VCaP (cell line): ENCODE results near the gene HPCAL4.

Experiments used
- H3K27ac ChIP-seq: fragments of 450-650 bp; 2 replicates; pipeline ENCODE4 v1.5.1; 2017
- TF ChIP-seq, protein P1 (sequence below): fragments of 450-650 bp; conservative IDR thresholded peaks from 2 replicates; pipeline ENCODE4 v1.5.1; 2017; ENCODE audit warnings: mild to moderate bottlenecking, moderate library complexity

Gene HPCAL4

DNA sequence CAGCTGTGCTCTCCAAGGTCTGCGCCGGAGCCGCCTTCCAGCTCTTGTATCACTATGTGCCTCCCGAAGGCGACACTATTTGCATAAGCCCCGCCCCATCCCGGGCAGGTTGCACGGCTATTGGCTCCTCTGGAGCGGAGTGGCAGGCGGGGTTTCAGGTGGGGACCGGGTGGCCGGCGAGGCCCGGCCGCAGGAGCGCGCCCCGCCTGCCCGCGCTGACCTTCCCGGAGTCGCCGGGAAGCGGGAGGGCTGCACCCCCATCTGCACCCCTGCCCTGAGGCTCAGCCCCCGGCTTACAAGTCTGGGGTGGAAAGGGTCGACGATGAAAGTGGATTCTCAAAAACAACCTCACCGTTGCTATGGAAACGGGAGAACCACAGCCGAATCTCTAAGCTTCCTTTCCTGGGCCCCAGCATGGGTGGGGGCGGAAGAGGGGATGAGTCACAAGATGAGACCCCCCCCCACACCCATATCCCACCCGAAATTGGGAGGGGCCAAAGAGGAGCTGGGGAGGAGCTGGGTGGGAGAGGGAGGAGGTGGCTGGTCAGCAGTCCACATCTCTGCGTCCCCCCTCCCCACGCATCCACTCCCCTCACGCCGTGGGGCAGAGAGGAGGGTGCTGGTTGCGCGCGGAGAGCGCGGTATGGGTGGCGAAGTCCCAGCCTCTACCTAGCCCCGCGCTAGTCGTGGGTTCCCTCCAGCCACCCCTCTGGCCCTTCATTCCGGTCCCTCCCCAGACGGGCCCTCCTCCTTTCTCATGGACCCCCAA lies at the start of gene HPCAL4:
Gene HPCAL4 (minus strand): TSS at position 51 of the 769 bp plus-strand sequence. CDS start 6,830 bp downstream, outside the sequence.
- peak within 1 kb of the TSS; percentile 23; the same call in 1 of the 2 replicates for H3K27ac ChIP-seq
- TF ChIP-seq, protein P1, sequence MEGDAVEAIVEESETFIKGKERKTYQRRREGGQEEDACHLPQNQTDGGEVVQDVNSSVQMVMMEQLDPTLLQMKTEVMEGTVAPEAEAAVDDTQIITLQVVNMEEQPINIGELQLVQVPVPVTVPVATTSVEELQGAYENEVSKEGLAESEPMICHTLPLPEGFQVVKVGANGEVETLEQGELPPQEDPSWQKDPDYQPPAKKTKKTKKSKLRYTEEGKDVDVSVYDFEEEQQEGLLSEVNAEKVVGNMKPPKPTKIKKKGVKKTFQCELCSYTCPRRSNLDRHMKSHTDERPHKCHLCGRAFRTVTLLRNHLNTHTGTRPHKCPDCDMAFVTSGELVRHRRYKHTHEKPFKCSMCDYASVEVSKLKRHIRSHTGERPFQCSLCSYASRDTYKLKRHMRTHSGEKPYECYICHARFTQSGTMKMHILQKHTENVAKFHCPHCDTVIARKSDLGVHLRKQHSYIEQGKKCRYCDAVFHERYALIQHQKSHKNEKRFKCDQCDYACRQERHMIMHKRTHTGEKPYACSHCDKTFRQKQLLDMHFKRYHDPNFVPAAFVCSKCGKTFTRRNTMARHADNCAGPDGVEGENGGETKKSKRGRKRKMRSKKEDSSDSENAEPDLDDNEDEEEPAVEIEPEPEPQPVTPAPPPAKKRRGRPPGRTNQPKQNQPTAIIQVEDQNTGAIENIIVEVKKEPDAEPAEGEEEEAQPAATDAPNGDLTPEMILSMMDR: no peak

DNA sequence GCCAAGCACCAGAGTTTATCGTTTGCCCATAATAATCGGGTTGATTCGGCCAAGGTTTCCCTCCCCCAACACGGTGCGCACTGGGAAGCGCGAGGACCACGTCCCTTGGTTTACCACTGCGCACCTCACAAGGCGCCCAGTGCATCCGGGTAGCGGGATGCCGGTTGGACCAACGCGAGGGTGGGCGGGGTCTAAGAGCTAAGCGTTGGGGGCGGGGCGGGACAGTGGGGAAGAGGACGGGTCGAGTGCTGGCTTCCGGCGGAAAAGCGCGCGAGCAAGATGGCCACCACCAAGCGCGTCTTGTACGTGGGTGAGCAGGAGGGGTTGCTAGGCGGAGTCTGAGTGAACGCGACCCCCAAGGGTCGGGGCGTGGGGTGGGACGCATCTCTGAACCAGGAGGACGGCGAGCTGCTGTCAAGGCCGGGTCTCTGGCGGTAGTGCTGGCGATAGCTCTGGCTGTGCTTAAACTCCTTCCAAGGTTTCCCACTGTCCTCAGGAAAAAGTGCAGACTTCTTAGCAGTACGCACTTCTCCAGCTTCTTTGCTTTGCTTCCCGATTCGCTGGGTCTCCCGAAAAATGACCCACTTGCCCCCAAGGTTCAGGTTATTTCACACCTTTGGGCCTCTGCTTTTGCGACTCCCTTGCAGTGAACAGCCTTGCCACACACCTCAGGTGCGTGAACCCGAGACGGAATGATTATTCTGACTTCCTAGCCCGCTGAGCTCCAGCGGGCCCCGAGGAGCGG lies 47.6 kb upstream of the HPCAL4 start, which contains the start of gene PPIE:
Gene PPIE (plus strand): TSS at position 261 of the 745 bp plus-strand sequence. CDS start 19 bp downstream, at position 280.
- H3K27ac ChIP-seq: peak within 1 kb of the TSS; percentile 85
- TF ChIP-seq, protein P1: no peak

DNA sequence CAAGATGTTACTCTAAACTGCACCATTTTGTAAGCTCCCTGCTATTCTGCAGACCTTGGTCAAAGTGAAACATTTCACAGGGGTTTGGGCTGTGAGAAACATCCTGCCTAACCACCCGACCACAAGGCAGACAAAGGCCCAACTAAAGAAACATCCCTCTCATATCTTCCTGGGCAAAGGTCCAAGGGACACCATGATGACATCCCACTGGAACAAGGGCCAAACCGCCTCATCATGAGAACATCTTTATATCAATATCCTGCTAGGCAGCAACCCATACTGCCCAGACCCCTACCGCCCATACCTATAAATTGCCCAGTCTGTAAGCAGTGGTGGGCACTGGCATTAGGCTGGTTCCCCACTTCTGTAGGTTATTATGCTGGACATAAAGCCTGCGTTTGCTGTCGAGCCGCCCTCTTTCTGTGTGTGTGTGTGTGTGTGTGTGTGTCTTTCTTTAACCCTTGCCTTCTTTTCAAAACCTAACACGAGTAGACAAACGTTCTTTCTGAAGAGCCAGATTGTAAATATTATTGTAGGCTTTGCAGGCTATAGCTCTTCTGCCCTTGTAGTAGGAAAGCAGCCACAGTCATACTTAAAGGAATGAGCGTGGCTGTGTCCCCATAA lies 46.4 kb upstream of the HPCAL4 start:
- TF ChIP-seq, protein P1: no peak
- H3K27ac ChIP-seq: peak overlapping the region; percentile 85; the same call in 1 of the 2 replicates

- TF ChIP-seq, protein P1: no peak
- no peak overlapping the region for H3K27ac ChIP-seq
These were observed 44.5 kb upstream of the HPCAL4 start for GRCh38 chr1:39735731-39736130.

DNA sequence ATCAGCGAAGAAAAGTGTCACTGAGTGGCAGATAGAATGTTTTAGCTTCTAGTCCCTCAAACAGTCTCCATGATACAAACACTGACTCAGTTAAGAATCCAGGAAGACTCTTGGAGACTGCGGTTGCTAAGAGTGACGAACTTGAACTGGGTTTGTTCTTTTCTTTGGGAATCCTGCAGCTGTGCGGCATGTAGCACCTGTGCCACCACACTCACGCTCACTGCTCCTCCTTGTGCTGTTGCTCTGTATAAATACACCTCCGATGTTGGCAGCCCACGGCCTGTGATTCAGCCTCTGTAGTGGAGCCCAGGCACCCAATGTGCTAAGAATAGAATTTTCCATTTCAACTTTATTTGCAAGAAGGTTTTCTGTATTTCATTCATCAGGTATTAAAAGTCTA lies 41.9 kb upstream of the HPCAL4 start:
- TF ChIP-seq, protein P1: no peak
- H3K27ac ChIP-seq: no peak overlapping the region

GRCh38 chr1:39732730-39733129 lies 41.5 kb upstream of the HPCAL4 start:
- TF ChIP-seq, protein P1: no peak
- H3K27ac ChIP-seq: no peak overlapping the region

DNA sequence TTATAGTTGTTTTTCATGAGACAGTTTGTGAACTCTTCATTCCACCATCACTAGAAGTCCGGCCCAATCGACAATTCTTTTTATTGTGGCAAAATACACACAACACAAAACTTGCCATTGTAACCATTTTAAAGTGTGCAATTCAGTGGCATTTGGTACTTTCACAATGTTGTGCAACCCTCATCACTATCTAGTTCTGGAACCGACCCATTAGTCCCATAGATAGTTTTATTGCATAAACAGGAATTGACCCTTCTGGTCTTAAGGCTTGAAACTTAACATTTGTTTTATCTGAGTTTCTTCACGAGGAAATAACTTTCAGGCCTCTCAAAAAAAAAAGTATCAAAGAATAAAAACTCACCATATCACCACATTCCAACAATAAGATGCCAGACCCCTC lies 38.6 kb upstream of the HPCAL4 start:
- H3K27ac ChIP-seq: no peak overlapping the region
- TF ChIP-seq, protein P1: no peak
